ENCODE measurements around the gene EXOC6B. TPM values are rescaled to one million over a fixed set of nuclear protein-coding genes. Genes with fewer than 3 reads are reported as not detected.

EXOC6B gene
- total and polyA plus RNA-seq, 9 of the 15 experiments (the other 6 are each of a cell fraction or from before 2014, with no cell fraction given) = 0.28 to 4.2 (median 2.0) TPM

DNA sequence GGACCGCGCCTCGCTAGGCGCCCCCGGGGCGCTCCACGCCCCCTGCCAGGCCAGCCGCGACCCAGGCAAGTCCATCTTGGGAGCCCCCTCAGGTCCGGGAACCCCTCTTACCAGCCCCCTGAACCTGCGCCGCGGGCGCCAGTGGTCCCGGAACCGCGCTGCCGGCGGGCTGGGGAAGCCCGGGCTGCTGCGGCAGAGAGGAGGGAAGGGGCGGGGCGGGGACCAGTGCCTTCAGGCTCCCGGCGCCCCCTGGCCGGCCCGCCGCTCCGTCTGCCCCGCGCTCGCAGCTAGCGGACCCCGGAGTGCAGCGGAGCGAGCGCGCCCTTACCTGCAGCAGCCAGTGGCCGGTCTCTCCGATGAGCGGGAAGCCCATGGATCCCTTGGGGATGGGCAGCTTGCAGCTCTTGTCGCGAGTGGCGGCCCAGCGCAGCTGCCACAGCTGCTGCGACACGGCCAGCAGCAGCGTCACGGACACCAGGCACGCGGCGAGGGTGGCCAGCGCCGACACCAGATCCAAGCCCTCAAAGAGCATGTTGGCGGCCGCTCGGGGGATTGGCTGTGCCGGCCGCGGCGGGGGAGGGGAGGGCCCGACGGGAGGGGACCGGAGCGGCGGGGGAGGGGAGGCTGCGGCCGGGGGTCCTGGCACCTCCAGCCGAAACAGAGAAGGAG, 678.4 kb downstream of the EXOC6B start, which contains the start of gene CYP26B1:
CYP26B1 (minus strand) TSS at position 560 of the 669 bp plus-strand sequence; CDS start at position 532, 28 bp downstream.
- no peak for ATAC-seq
- no peak within 1 kb of the TSS for H3K4me3 ChIP-seq
- FAIRE-seq = no peak
- no peak within 1 kb of the TSS for H3K27ac ChIP-seq (ENCODE audit: extremely low read depth, low read depth, low read length)
- intact Hi-C loops (cut with micrococcal nuclease) = no loop called here
- peaks cover 13 to 44% of the 10 kb centered on the region in 2 experiments; a peak in 4 of 5 replicates for H3K27me3 ChIP-seq (ENCODE audit: control insufficient read depth in 2 of 2, insufficient read depth in 2 of 2, low read length in 2 of 2)
- H3K9me1 ChIP-seq (ENCODE audit: control insufficient read depth, insufficient read depth, low read length) = no peaks in the 10 kb centered on the region
- no peak within 1 kb of the TSS for H2AFZ ChIP-seq (ENCODE audit: low read depth, low read length)
- peaks cover 7% of the 10 kb centered on the region; the same call in 1 of the 2 replicates for H4K20me1 ChIP-seq (replicated peaks; ENCODE audit: control insufficient read depth, insufficient read depth, low read length)
- in situ Hi-C loops (cut with MboI) = no loop called here
- H3K9ac ChIP-seq (ENCODE audit: insufficient read depth in 1 of 2, low read depth in 2 of 2, low read length in 2 of 2) = no peak within 1 kb of the TSS
- H3K36me3 ChIP-seq (ENCODE audit: control insufficient read depth, insufficient read depth, low read length) = no peaks in the 10 kb centered on the region
- POLR2A ChIA-PET = no interaction called here
- CTCF ChIA-PET (ENCODE audit: low intra/inter-chr PET ratio) = no interaction called here
- H3K9me3 ChIP-seq (replicated peaks; ENCODE audit: control insufficient read depth, insufficient read depth, low read depth, low read length) = no peaks in the 10 kb centered on the region
- TF ChIP-seq POLR2G (IDR thresholded peaks at IDR 0.05; ENCODE audit: low read depth, low read length) (no peak), PRDM10 (IDR thresholded peaks at IDR 0.05; ENCODE audit: partially characterized antibody) (no peak), POLR2AphosphoS2 (IDR thresholded peaks at IDR 0.05; ENCODE audit: low read length) (no peak), CREM (IDR thresholded peaks at IDR 0.05; ENCODE audit: low read depth) (no peak), E2F6 (IDR thresholded peaks at IDR 0.05; ENCODE audit: borderline replicate concordance in 1 of 2, extremely low read depth in 1 of 2, insufficient read depth in 1 of 2, insufficient read length in 1 of 2, low read depth in 1 of 2, low read length in 1 of 2, poor library complexity in 1 of 2, severe bottlenecking in 1 of 2) (no peak), ATF2 (CRISPR knock-in tag; IDR thresholded peaks at IDR 0.05) (no peak), PRMT5 (CRISPR knock-in tag; IDR thresholded peaks at IDR 0.05) (no peak), ZC3H11A (IDR thresholded peaks at IDR 0.05; ENCODE audit: low read depth, low read length) (no peak)
- H3K79me2 ChIP-seq (ENCODE audit: control insufficient read depth, insufficient read depth, low read length) = no peaks in the 10 kb centered on the region
- BruUV-seq (replicated peaks) = no TSS peak
- no peak within 1 kb of the TSS for H3K4me2 ChIP-seq (ENCODE audit: insufficient read depth, low read length)
- 61% methylated on average over 34 of the region's 69 CpGs for WGBS (ENCODE audit: insufficient coverage, low coverage, missing lambda C conversion rate)
- peaks cover 0 to 32% of the 10 kb centered on the region in 2 experiments; a peak in 2 of 5 replicates for H3K4me1 ChIP-seq (replicated peaks in 1 of 2; ENCODE audit: control insufficient read depth in 2 of 2, insufficient read depth in 2 of 2, low read length in 2 of 2)
- no peak for DNase-seq (ENCODE audit: extremely low read depth in 1 of 4, low spot score in 3 of 4)

Data from K562 (cell line).